Measurements from ENCODE around the gene AMDHD1.
"Not testable (repeated sequence)": the region's sequence is repeated elsewhere in the genome, so short reads cannot be mapped to it uniquely, and the experiment has no call there.

The AMDHD1 gene

DNA sequence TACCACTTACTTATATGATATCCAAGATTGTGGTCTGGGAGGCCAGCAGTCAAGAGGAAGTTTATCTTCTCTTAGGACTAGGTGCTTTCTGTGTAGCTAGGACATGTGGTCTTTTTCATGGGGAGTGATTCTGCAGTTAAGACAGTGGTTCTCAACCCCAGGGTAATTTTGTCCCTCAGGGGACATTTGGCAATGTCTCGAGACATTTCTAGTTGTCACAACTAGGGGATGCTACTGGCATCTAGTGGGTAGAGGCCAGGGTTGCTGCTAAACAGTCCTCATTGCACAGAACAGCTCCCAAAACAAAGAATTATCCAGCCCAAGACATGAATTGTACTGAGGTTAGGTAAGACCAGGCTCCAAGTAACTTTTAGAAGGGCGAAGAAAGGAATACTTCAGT, 20.0 kb downstream of the AMDHD1 start:
- DNase-seq (ENCODE audit: low read depth in 1 of 2, low spot score in 1 of 2), result no peak

DNA sequence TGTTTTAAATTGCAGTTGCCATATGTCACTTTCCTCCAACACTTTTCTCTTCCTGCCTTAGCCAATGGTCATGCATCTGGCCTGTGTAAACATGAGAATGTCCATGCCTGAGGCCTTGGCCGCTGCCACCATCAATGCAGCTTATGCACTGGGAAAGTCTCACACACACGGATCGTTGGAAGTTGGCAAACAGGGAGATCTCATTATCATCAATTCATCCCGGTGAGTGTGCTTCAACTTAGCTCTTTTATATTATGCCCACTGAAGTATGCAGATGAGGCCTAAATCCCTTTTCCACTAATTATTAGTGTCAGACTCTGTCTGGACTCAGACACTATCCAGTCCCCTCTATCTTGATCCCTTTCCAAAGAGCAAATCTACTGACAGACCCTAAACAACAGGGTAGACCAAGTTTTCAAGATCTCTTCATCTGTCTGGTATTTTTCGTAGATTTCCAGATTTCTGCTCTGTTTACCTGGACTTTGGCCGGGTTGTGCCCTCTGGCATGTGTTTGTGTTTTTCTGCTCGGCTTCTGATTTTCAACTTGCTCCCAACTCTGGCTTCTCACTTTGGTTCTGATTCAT, 23.2 kb downstream of the AMDHD1 start:
- no peak for DNase-seq (ENCODE audit: low read depth in 1 of 2, low spot score in 1 of 2)

DNA sequence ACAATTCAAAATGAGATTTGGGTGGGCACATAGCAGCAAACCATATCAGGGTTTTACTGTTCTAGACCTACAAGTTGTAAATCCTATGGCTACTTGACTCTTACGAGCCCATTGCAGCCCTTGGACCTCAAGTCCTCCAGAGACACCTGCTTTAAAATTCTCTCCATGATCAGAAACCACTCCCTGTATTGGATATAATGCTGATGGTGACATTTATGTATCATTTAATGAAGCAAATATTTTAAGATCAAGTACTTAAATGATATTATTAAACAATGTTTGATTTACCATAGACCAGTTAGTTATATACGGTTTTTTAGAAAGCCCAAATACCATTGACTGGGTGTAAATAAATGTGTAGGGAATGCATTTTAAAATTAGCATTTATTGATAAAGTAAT, 24.2 kb downstream of the AMDHD1 start:
- DNase-seq (ENCODE audit: low read depth in 1 of 2, low spot score in 1 of 2), result no peak

DNA sequence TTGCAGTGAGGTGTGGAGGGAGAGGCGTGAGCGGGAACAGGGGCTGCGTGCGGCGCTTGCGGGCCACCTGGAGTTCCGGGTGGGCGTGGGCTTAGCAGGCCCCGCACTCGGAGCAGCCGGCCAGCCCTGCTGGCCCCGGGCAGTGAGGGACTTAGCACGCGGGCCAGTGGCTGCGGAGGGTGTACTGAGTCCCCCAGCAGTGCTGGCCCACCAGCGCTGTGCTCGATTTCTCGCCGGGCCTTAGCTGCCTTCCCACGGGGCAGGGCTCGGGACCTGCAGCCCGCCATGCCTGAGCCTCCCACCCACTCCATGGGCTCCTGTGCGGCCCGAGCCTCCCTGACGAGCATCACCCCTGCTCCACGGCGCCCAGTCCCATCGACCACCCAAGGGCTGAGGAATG, 26.0 kb downstream of the AMDHD1 start:
- DNase-seq (ENCODE audit: low read depth in 1 of 2, low spot score in 1 of 2), result not testable (repeated sequence)

DNA sequence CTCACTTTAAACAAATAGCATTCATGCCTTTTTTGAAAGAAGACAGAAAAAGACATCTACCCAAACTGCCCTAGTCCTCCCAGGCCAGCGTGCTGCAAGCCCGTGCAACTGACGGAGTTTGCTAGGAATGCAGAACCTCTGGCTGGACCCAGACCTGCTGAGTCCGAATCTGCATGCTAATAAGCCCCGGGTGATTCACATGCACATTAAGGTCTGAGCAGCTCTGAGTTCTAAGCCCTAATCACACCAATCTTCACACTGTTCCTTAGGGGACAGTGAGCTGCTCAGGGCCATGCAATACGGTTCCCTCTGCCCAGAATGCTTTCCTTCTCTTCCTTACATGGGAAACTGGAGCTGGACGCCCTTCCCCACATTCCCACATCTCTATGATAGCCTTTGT, 27.8 kb downstream of the AMDHD1 start:
- no peak for DNase-seq (ENCODE audit: low read depth in 1 of 2, low spot score in 1 of 2)

DNA sequence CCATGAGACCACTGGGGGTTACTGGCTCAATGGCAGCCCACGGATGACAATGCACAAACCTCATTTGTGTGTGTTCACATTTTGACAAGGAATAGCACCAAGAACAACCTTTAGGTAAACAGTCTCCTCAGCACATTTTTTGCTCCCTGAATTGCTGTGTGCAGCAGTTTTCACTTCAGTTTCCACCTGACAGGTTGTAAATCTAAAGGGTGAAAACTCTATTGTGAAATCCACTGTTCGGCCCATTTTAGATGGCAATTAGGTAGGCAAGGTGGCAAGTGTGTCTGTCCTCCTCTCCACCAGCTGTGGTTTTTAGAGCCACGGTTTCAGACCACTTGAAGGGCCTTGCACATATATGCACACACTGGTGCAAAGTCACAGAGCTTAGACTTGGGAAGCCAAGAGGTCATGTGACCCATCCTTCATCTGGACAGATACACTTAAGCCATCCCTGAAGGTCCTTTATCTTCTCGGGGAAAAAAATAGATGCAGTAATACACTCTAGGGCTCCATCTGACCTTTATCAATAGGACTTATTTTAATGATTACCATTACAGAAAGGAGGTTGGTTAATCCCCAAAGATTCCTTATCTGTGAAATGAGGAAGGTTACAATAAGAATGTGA, 29.8 kb downstream of the AMDHD1 start:
- no peak for DNase-seq (ENCODE audit: low read depth in 1 of 2, low spot score in 1 of 2)

DNA sequence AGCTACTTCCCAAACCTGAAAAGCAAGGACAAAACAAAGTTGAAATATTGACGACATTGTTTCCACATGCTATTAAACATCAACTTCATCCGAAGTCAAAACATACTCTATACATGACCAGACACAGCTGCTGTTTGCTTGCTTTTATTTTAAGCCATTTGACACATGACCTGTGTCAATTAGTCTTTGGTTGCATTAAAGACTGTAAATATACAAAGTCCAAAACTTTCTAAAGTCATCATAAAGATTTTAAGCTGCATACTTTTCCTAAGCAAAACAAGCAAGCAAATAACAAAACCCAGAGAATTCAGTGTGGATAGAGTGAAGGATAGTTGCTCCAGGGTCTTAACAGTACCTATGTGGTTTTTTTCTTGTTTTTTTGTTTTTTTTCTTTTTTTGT, 31.2 kb downstream of the AMDHD1 start:
- no peak for DNase-seq (ENCODE audit: low read depth in 1 of 2, low spot score in 1 of 2)

DNA sequence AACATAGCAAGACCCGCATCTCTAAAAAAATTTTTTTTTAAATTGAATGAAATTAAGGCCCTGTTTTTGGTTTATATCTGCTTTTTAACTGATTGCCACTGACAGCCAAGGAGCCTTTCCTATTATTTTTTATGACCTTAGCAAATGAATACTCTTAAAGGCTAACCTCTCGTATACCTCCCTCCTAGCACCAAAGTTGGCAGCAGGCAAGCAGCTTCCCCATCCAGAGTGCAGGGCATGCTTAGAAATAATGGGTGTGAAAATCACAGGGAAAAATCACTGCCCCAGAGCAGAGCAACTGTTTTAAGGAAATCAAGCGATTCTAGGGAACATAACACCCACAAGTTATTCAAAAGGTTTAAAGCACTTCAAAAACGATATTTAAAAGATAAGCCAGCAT, 32.4 kb downstream of the AMDHD1 start:
- no peak for DNase-seq (ENCODE audit: low read depth in 1 of 2, low spot score in 1 of 2)

DNA sequence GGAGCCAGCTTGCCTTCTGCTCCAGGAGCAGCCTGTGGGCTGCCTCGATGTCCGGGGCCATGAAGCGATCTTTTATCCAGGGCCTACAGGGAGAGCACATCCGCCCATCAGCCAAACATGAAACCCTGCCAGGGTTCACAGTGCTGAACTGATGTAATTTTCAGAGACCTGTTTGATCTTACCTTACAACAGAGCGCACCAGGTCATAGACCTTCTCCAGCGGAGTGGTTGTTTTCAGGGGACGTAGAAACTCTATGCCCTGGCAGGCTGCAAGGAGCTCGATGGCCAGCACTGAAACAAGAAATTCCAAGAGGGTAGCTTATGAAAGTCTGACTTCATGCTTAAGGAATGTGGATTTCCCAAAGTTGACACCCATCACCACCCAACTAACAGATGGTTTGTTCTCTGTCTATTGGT, 33.3 kb downstream of the AMDHD1 start:
- no peak for DNase-seq (ENCODE audit: low read depth in 1 of 2, low spot score in 1 of 2)

DNA sequence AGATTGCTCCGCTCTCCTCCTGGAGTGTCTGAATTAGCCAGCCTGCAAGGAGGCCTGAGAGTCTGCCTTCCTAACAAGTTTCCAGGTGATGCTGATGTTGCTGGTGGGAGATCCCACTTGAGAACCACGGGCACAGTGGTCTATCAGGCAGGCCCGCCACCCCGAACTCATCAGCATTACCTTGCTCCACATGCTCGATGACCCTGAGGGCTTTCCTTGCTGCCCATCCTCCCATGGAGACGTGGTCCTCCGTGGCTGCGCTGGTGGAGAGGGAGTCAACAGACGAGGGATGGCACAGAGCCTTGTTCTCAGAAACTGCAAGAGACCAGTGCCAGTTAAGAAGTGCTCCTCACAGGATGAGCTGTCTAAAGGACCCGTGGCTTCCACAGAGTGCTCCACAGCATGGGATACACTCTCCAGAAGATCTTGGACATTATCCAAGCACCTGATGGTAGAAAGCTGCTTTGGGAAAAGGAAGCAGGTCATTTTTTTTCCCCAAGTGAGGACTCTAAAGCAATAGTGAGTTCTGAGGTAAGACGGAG, 34.7 kb downstream of the AMDHD1 start:
- DNase-seq (ENCODE audit: low read depth in 1 of 2, low spot score in 1 of 2), result no peak

DNA sequence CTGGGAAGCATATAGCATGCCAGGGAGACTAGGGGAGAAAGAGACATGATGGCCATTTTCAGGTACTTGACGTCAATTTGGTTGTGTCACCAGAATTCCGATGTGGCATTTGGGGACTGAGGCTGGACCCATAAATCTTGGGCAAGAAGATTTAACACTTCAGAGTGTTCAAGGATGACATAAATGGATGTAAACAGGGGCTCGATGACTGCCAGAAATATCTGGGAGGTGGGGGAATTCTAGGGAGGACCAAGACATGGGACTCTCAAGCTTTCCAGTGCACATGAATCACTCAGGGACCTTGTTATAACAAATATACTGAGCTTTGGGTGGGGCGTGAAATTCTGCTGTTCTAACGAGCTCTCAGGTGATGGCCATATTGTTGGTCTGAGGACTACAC, 35.2 kb downstream of the AMDHD1 start:
- DNase-seq (ENCODE audit: low read depth in 1 of 2, low spot score in 1 of 2), result no peak

DNA sequence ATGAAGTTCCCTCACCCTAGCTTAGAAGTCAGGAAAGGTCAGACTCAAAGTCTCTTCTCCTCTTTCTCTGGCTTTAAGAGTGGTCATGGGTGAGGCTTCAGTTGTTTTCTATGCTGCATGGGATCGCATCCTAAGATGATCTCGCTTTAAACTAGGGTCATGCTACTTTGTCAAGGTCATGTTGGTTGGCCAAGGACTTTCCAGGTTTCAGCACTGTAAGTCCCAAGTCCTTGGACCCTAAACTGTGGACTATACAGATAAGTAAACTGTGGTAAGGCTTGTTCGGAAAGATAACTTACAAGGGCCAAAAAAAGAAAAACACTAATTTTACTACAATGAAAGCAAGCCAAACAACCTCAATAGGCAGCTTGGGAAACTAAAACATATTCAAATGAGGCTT, 35.6 kb downstream of the AMDHD1 start:
- DNase-seq (ENCODE audit: low read depth in 1 of 2, low spot score in 1 of 2), result no peak

DNA sequence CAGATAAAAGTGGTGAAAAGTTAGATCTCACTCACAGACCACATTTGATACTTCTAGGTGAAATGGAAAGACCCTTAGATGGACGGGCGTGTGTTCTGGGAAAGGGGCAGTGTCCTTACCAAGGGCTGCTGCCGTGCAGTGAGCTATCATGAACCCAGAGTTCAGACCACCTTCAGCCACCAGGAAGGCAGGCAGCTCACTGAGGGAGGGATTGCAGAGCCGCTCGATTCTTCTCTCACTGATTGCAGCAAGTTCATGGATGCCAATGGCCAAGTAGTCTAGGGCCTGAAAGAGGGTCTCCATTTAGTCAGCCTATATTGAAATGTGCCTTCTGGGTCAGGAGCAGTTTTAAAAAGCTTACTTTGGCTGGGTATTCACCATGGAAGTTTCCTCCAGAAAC, 37.3 kb downstream of the AMDHD1 start:
- no peak for DNase-seq (ENCODE audit: low read depth in 1 of 2, low spot score in 1 of 2)

DNA sequence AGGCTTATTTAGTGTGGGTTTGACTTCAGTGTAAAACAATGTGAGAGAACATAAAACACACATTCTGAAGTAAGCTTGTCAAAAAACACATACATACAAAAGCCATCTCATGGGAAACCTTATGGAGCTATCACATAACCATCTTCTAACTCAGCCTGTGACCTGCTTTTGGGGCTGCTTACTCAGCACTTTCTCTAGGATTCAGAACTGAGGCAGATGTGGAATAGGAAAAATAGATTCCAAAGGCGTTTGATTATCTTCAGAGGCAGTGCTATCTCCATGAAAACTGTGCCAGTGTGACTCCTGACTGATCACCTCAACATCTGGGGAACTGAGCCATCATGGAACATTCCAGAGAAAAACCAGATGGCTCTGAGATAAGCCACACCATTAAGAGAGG, 39.5 kb downstream of the AMDHD1 start:
- DNase-seq (ENCODE audit: low read depth in 1 of 2, low spot score in 1 of 2), result no peak

DNA sequence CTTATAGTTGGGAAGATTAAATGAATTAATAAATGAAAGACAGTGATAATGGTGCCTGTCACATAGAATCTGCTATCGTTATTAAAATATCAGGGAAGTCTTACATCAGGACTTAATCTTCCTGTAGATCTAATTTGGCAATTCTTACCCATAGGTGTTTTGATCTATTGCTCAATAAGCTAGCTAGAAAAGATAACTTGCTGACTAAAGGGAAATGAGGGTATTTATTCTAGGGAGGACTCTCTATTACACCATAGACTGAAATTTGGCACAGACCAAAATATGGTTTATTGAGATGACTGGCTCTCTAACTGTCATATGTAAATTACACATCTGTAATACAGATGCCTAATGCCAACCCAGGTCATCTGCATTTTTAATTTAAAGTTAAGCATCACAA, 41.6 kb downstream of the AMDHD1 start:
- DNase-seq (ENCODE audit: low read depth in 1 of 2, low spot score in 1 of 2), result no peak

DNA sequence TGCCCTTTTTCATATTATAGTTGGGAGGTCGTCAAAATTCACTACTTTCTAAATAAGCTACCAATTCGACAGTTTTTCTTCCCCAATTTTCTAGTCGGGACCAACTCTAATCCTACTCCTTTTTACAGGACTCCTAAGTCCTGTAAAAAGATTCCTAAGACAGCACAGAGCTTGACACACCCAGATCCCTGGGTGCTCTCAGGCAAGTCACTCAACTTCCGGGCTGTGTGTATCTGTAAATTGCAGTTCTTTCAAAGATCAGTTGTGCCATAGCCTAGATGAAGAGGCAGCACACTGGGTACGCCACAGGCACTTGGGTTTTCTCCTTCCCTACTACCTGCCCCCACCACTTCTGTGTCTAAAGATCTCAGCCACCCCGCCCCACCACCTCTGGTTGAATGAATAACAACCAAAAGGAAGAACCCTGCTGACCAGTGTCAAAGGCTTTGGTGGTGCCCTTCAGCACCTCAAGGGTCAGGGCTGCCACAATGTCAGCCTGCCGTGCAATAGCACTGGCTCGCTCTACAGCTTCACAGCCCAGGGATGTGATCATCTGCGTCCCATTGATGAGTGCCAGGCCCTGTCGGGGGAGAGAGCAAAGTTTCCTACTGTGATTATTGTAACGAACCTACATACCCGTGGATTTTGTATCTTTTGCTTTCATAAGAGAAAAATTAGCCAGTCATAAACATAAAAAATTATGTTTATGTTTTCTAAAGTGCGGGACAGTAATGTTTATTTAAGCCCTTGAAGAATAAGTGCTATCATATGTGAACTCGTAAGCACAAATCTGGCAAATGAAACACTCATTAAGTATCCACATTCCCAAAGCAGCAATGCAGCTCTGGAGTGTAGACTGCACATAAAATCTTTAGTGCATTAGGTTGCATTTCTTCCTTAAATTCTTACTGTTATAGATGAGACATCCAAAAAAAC, 43.8 kb downstream of the AMDHD1 start:
- DNase-seq (ENCODE audit: low read depth in 1 of 2, low spot score in 1 of 2), result no peak

DNA sequence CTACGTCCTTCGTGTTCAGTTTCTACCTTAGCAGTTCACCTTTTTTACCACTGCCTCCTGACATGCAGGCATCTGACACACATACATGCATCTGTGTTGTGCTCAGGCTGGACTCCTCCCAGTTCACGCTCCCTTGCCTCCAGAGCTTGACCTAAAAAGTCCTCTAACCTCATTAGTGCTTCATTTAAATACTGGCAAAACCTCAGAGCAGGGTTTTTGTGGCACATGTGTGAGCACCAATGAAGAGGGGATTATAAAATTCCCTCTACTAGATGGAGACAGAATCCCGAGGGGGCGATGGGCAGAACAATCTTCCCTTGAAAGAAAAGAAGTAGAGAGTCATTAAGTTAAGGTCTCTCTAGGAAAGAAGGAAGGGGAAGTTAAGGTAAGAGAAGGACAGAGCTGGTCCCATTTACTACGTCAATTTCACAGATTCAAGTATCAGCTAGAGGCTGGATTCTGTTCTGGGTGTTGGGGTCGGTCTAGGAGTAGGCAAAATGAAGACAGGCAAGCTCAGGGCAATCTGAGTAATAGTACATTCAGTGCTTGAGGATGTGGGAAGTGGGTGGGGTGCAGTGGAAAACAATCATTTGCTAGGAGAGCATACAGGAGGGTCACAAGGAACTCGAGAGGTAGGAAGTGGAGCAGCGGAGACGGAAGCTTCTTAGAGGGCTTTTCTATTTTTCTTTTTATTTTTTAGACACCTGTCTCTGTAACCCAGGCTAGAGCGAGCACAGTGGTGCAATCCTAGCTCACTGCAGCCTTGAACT, 45.6 kb downstream of the AMDHD1 start:
- no peak for DNase-seq (ENCODE audit: low read depth in 1 of 2, low spot score in 1 of 2)

DNA sequence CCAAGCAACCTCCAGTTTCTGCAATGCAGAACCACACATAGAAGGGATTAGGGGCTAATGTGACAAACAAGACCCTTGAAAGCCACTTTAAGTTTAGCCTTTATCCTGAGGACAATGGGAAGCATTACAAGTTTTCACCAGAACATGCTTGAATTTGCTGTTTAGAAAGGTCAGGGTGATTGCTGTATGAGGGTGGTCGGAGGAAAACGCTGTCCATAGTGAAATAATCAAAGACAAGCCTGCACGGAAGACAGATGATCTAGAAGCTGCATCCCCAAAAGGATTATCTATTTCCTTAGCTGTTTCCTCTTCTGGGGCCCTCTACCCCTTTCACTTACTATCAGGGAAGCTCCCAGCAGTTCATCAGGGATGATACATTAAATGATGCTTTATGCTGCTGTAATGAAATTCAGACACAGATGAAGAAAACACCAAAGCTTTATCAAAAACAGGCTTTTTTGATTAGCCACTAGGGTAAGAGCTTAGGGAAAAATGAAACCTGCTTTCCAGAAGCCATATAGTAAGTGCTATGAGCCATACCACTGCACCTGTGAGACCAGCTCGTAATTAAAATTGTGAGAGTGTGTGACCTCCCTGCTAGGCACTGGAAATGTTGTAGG, 46.5 kb downstream of the AMDHD1 start:
- no peak for DNase-seq (ENCODE audit: low read depth in 1 of 2, low spot score in 1 of 2)

DNA sequence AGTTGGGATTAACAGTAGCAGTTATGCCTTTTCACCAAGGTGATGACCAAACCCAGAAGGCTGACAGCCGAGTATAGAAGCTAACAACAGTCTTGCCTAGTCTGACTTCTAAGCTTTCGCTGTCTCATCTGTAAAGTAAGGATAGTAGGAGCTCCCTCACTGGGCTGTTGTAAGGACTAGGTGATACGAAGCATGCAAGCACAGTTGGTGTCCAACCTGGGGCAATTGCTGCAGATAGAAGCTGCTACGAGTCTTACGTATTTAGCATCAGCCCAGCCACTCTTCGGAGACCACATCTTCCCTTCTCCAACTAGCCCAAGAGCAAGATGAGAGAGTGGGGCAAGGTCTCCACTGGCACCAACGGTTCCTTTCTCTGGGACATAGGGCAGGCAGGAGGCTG, 47.0 kb downstream of the AMDHD1 start:
- DNase-seq (ENCODE audit: low read depth in 1 of 2, low spot score in 1 of 2), result no peak

DNA sequence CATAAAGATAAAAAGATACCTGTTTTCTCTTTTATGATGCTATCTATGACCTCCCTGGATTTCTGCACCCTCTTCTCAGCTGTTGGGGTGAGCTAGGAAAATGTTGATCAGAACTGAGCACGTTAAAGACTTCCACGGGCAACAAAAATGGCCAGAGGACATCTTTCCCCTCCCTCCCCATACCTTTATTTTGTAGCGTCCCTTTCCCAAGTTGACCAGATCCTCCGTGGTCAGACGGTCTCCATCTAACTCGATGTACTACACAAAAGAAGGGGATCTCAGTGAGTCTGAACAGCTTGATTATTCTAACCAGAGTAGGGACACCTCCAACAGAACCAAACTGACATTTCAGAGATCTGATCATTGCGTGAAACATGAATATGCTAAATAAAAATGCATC, 50.8 kb downstream of the AMDHD1 start:
- no peak for DNase-seq (ENCODE audit: low read depth in 1 of 2, low spot score in 1 of 2)

DNA sequence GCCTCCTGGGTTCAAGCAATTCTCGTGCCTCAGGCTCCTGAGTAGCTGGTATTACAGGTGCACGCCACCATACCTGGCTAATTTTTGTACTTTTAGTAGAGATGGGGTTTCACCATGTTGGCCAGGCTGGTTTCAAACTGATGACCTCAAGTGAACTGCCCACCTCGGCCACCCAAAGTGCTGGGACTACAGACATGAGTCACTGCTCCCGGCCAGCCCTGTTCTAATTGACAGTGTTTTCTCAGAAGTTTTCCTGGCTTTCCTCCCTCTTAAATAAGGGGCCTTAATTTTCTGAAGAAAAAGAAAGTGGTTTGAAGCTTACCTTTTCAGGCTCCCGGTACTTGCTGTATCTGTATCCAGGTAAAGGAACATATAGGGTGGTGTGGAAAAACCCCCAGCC, 51.3 kb downstream of the AMDHD1 start:
- no peak for DNase-seq (ENCODE audit: low read depth in 1 of 2, low spot score in 1 of 2)
